Sigmoid colon (tissue), 7 donors: Measurements from ENCODE around the gene KCNN1. TPM values are rescaled to one million over a fixed set of nuclear protein-coding genes. Genes with fewer than 3 reads are reported as not detected.

ENCODE experiments used
- DNase-seq: peaks from one replicate; pipeline ENCODE4 v3.0.0-alpha.2; 2019
- H3K27ac ChIP-seq, 4 donors: fragments of 200-600 bp; sonication (generic); one replicate each; pipeline ENCODE4 v1.5.1; 2016 to 2019; ENCODE audit warnings: mild to moderate bottlenecking in 1 of 4
- H3K27me3 ChIP-seq, 3 donors: fragments of 200-600 bp; sonication (generic); one replicate each; pipeline ENCODE4 v1.5.1; 2019; ENCODE audit warnings: mild to moderate bottlenecking in 1 of 3
- H3K36me3 ChIP-seq, 4 donors: fragments of 200-600 bp; sonication (generic); one replicate each; pipeline ENCODE4 v1.5.1; 2016 to 2019
- H3K4me1 ChIP-seq, 4 donors: fragments of 200-600 bp; sonication (generic); one replicate each; pipeline ENCODE4 v1.5.1; 2017 to 2019
- H3K4me3 ChIP-seq, 4 donors: fragments of 200-600 bp; sonication (generic); one replicate each; pipeline ENCODE4 v1.5.1; 2017 to 2019; ENCODE audit warnings: mild to moderate bottlenecking in 2 of 4, moderate library complexity in 1 of 4
- H3K9me3 ChIP-seq, 4 donors: fragments of 200-600 bp in 3 of 4; sonication (generic) in 3 of 4; one replicate each; pipeline versions ENCODE4 v1.5.1 to v1.6.1; 2013 to 2019
- CTCF ChIP-seq, 4 experiments: fragments of 450-650 bp in 3 of 4; fragments of 200-600 bp in 1 of 4; IDR thresholded peaks; one replicate each; pipeline ENCODE4 v1.5.1; 2016 to 2019; ENCODE audit warnings: antibody characterized with exemption in 4 of 4, mild to moderate bottlenecking in 3 of 4, moderate library complexity in 2 of 4
- EP300 ChIP-seq, 4 donors: sonication (generic); formaldehyde crosslinking; IDR thresholded peaks; one replicate each; pipeline ENCODE4 v1.6.1; 2017; ENCODE audit warnings: antibody characterized with exemption in 4 of 4
- POLR2A ChIP-seq, 2 donors: fragments of 450-650 bp; IDR thresholded peaks; one replicate each; pipeline ENCODE4 v1.6.1; 2016; ENCODE audit warnings: antibody characterized with exemption in 2 of 2, mild to moderate bottlenecking in 2 of 2, moderate library complexity in 2 of 2
- POLR2AphosphoS5 ChIP-seq, 4 donors: sonication (generic); formaldehyde crosslinking; IDR thresholded peaks; one replicate each; pipeline ENCODE4 v1.6.1; 2017; ENCODE audit warnings: antibody characterized with exemption in 4 of 4
- WGBS, 2 donors: extraction: QIAGEN DNeasy Blood & Tissue Kit; methylation state at CpG; one replicate each; pipeline ENCODE4 v1.1.7; 2013; 5-methylcytosine and 5-hydroxymethylcytosine counted together
- intact Hi-C: fragments of 100-400 bp; cut with DNase I; formaldehyde crosslinking; loops from one replicate; pipeline ENCODE4 v1.15.1; 2023
- polyA plus RNA-seq, 3 donors: library from polyadenylated mRNA; stranded (reverse); fragments of 200-250 nt; gene quantifications; one replicate each; pipeline ENCODE4 v1.2.3, GENCODE V29; 2013
- total RNA-seq, 4 donors: library from RNA; depleted of rRNA; stranded (reverse); fragments of >200 nt; gene quantifications; one replicate each; pipeline ENCODE4 v1.1.0, GENCODE V29; 2016
- donor health status: healthy with polysubstance abuse.
- donor health status: Bipolar disorder and iron deficiency.
- donor health status: healthy.

The KCNN1 gene
- total and polyA plus RNA-seq, 7 donors: 0.17 to 0.55 (median 0.33) TPM; not detected in 4

- TF ChIP-seq POLR2AphosphoS5 (IDR thresholded peaks at IDR 0.05) (no peak), EP300 (IDR thresholded peaks at IDR 0.05) (no peak), POLR2A (IDR thresholded peaks at IDR 0.05) (no peak), CTCF (IDR thresholded peaks at IDR 0.05) (no peak)
- 65 to 66% methylated on average over 13 of the region's 13 CpGs for WGBS, 2 donors
- peaks cover 13 to 65% (median 36%) of the 10 kb centered on the region in 3 donors for H3K27me3 ChIP-seq
- DNase-seq: no peak
- H3K27ac ChIP-seq: no peak overlapping the region
- H3K4me3 ChIP-seq: no peak overlapping the region
- intact Hi-C loops: no loop called here
- H3K9me3 ChIP-seq: no peaks in the 10 kb centered on the region
- H3K4me1 ChIP-seq: peaks cover 0 to 7% (median 0%) of the 10 kb centered on the region in 4 donors
- no peaks in the 10 kb centered on the region for H3K36me3 ChIP-seq
Measured at GRCh38 chr19:17963936-17964691, 2.8 kb upstream of the KCNN1 start.

- H3K27ac ChIP-seq: no peak overlapping the region
- peaks cover 0 to 7% (median 0%) of the 10 kb centered on the region in 4 donors for H3K4me1 ChIP-seq
- 41 to 67% methylated on average over 11 of the region's 11 CpGs for WGBS, 2 donors
- H3K9me3 ChIP-seq: no peaks in the 10 kb centered on the region
- intact Hi-C loops: no loop called here
- no peak for DNase-seq
- H3K4me3 ChIP-seq: no peak overlapping the region
- no peaks in the 10 kb centered on the region for H3K36me3 ChIP-seq
- no peak for TF ChIP-seq POLR2AphosphoS5 (IDR thresholded peaks at IDR 0.05)
- no peak for TF ChIP-seq EP300 (IDR thresholded peaks at IDR 0.05)
- no peak for TF ChIP-seq CTCF (IDR thresholded peaks at IDR 0.05)
- no peak for TF ChIP-seq POLR2A (IDR thresholded peaks at IDR 0.05)
- H3K27me3 ChIP-seq: peaks cover 13 to 67% (median 36%) of the 10 kb centered on the region in 3 donors
Measured at GRCh38 chr19:17965370-17966128, 1.4 kb upstream of the KCNN1 start.

GRCh38 chr19:17966129-17966483 is 801 bp upstream of the KCNN1 start:
- 57 to 63% methylated on average over 2 of the region's 2 CpGs for WGBS, 2 donors
- TF ChIP-seq POLR2AphosphoS5 (IDR thresholded peaks at IDR 0.05): no peak
- Histone ChIP-seq H3K27ac (no peak overlapping the region), H3K36me3 (no peaks in the 10 kb centered on the region), H3K4me1 (peaks cover 0 to 7% (median 0%) of the 10 kb centered on the region in 4 donors), H3K9me3 (no peaks in the 10 kb centered on the region), H3K27me3 (peaks cover 13 to 67% (median 36%) of the 10 kb centered on the region in 3 donors), H3K4me3 (no peak overlapping the region)
- intact Hi-C loops: no loop called here
- no peak for DNase-seq

GRCh38 chr19:17967257-17968051 is 547 bp downstream of the KCNN1 start:
- 14 to 17% methylated on average over 35 of the region's 35 CpGs for WGBS, 2 donors
- H3K27me3 ChIP-seq: peaks cover 13 to 60% (median 36%) of the 10 kb centered on the region in 3 donors

More at GRCh38 chr19:17967257-17968051, 547 bp downstream of the KCNN1 start:
- no peak for DNase-seq
- Histone ChIP-seq H3K9me3 (no peaks in the 10 kb centered on the region), H3K36me3 (no peaks in the 10 kb centered on the region), H3K4me3 (peak overlapping the region in 2 of 4 donors; percentile 10 to 28), H3K27ac (no peak overlapping the region), H3K4me1 (peaks cover 0 to 7% (median 0%) of the 10 kb centered on the region in 4 donors)
- TF ChIP-seq POLR2A (IDR thresholded peaks at IDR 0.05): no peak
- TF ChIP-seq POLR2AphosphoS5 (IDR thresholded peaks at IDR 0.05): no peak
- no peak for TF ChIP-seq EP300 (IDR thresholded peaks at IDR 0.05)
- TF ChIP-seq CTCF (IDR thresholded peaks at IDR 0.05): no peak
- intact Hi-C loops: no loop called here
